H1 (cell line): ENCODE data around the gene PTPRD. TPM values are rescaled to one million over a fixed set of nuclear protein-coding genes. Genes with fewer than 3 reads are reported as not detected.

Experiments used
- CTCF ChIA-PET: fragments of 300-600 bp; sonication (Branson Sonifier 250); formaldehyde crosslinking; loops from one replicate; lab custom pipeline; 2021; ENCODE audit not compliant: partially characterized antibody; lab: Charles Lee
- POLR2A ChIA-PET: fragments of 300-600 bp; sonication (Branson Sonifier 250); formaldehyde crosslinking; loops from one replicate; lab custom pipeline; 2021; ENCODE audit warnings: inconsistent platforms; ENCODE audit not compliant: partially characterized antibody; lab: Charles Lee
- DNase-seq, 2 experiments: peaks; one replicate each; pipeline versions ENCODE4 v3.0.0 to v3.0.0-alpha.2; 2010 to 2022; ENCODE audit warnings: low spot score in 2 of 2, low read depth in 1 of 2, mixed read lengths in 1 of 2
- FAIRE-seq: peaks from 2 replicates; lab custom pipeline; 2011; peaks lifted over from hg19 to GRCh38; lab: Jason Lieb, UNC
- H2AFZ ChIP-seq: 2 replicates; pipeline ENCODE4 v1.8.1; 2012; ENCODE audit warnings: low read length, inconsistent platforms
- H2AK5ac ChIP-seq: 2 replicates; pipeline ENCODE4 v1.6.1; 2013; ENCODE audit warnings: low read depth, low read length
- H2BK120ac ChIP-seq: replicated peaks from 2 replicates; pipeline ENCODE3; 2013; ENCODE audit warnings: low read depth, low read length, inconsistent platforms
- H2BK12ac ChIP-seq: 2 replicates; pipeline ENCODE4 v1.6.1; 2013; ENCODE audit warnings: low read depth, low read length
- H2BK15ac ChIP-seq: 2 replicates; pipeline ENCODE4 v1.6.1; 2013; ENCODE audit warnings: low read length
- H2BK20ac ChIP-seq: 2 replicates; pipeline ENCODE4 v1.6.1; 2013; ENCODE audit warnings: low read length
- H2BK5ac ChIP-seq: 2 replicates; pipeline ENCODE4 v1.6.1; 2013; ENCODE audit warnings: low read depth, low read length
- H3K14ac ChIP-seq: 2 replicates; pipeline ENCODE4 v1.6.1; 2013; ENCODE audit warnings: inconsistent platforms; ENCODE audit not compliant: insufficient read length
- H3K18ac ChIP-seq: 2 replicates; pipeline ENCODE4 v1.6.1; 2013; ENCODE audit warnings: low read length; ENCODE audit errors: extremely low read depth
- H3K23ac ChIP-seq: 2 replicates; pipeline ENCODE4 v1.6.1; 2013; ENCODE audit warnings: inconsistent platforms; ENCODE audit not compliant: insufficient read length
- H3K23me2 ChIP-seq: 2 replicates; pipeline ENCODE4 v1.6.1; 2013; ENCODE audit warnings: low read depth, low read length
- H3K27ac ChIP-seq: 2 replicates; pipeline ENCODE4 v1.6.1; 2011; ENCODE audit warnings: low read depth, low read length, inconsistent platforms
- H3K27me3 ChIP-seq, 4 experiments: replicated peaks in 1 of 4; 1 replicate in 1 of 4; 2 replicates in 3 of 4; pipeline versions ENCODE4 v1.6.1 to v1.8.1; 2011 to 2013; ENCODE audit warnings: low read length in 3 of 4, mild to moderate bottlenecking in 3 of 4, inconsistent platforms in 2 of 4, mixed read lengths in 2 of 4, moderate library complexity in 1 of 4; ENCODE audit not compliant: control insufficient read depth in 3 of 4, insufficient read depth in 3 of 4; ENCODE audit errors: extremely low read depth in 1 of 4
- H3K36me3 ChIP-seq, 4 experiments: 2 replicates each; pipeline versions ENCODE4 v1.6.1 to v1.8.1; 2011 to 2013; ENCODE audit warnings: mild to moderate bottlenecking in 4 of 4, low read length in 3 of 4, moderate library complexity in 2 of 4, control low read depth in 1 of 4, inconsistent platforms in 1 of 4; ENCODE audit not compliant: insufficient read depth in 4 of 4, control insufficient read depth in 2 of 4
- H3K4ac ChIP-seq: replicated peaks from 2 replicates; pipeline ENCODE3; 2013; ENCODE audit warnings: low read length, low read depth, mixed read lengths, inconsistent platforms; ENCODE audit not compliant: insufficient read length
- H3K4me1 ChIP-seq, 4 experiments: replicated peaks in 1 of 4; 1 replicate in 1 of 4; 2 replicates in 3 of 4; pipeline versions ENCODE4 v1.6.1 to v1.8.1; 2011 to 2013; ENCODE audit warnings: low read length in 3 of 4, inconsistent platforms in 2 of 4, mixed read lengths in 1 of 4; ENCODE audit not compliant: insufficient read depth in 4 of 4, control insufficient read depth in 3 of 4
- H3K4me2 ChIP-seq, 2 experiments: 2 replicates each; pipeline versions ENCODE4 v1.6.1 to v1.8.1; 2011 to 2013; ENCODE audit warnings: low read depth in 2 of 2, low read length in 2 of 2, control low read depth in 1 of 2, inconsistent platforms in 1 of 2, mild to moderate bottlenecking in 1 of 2; ENCODE audit not compliant: insufficient read depth in 1 of 2
- H3K4me3 ChIP-seq, 4 experiments: fragments of 200-600, 300-600 bp in 1 of 4; sonication (generic), shearing (Covaris generic), sonication (Bioruptor Twin) in 1 of 4; 2 replicates each; pipeline versions ENCODE4 v1.5.1 to v1.8.1; 2011 to 2016; ENCODE audit warnings: low read length in 4 of 4, low read depth in 3 of 4, control low read depth in 2 of 4, inconsistent platforms in 2 of 4, mild to moderate bottlenecking in 2 of 4, mixed read lengths in 1 of 4, moderate library complexity in 1 of 4; ENCODE audit not compliant: insufficient read depth in 2 of 4; ENCODE audit errors: extremely low read depth in 1 of 4
- H3K56ac ChIP-seq: replicated peaks from 2 replicates; pipeline ENCODE3; 2013; ENCODE audit warnings: low read depth, mild to moderate bottlenecking, mixed read lengths, low read length, inconsistent platforms; ENCODE audit not compliant: insufficient read length
- H3K79me1 ChIP-seq: 2 replicates; pipeline ENCODE4 v1.6.1; 2013; ENCODE audit warnings: low read depth, low read length, control low read depth
- H3K79me2 ChIP-seq, 2 experiments: 2 replicates each; pipeline versions ENCODE4 v1.6.1 to v1.8.1; 2012 to 2013; ENCODE audit warnings: low read length in 2 of 2, mild to moderate bottlenecking in 2 of 2, inconsistent platforms in 1 of 2; ENCODE audit not compliant: insufficient read depth in 2 of 2, control insufficient read depth in 1 of 2
- H3K9ac ChIP-seq, 4 experiments: replicated peaks in 1 of 4; 1 replicate in 1 of 4; 2 replicates in 3 of 4; pipeline versions ENCODE4 v1.6.1 to v1.8.1; 2011 to 2013; ENCODE audit warnings: low read depth in 3 of 4, low read length in 3 of 4, control low read depth in 2 of 4, mild to moderate bottlenecking in 2 of 4, moderate library complexity in 2 of 4, inconsistent platforms in 1 of 4; ENCODE audit errors: extremely low read depth in 1 of 4
- H3K9me3 ChIP-seq, 2 experiments: 2 replicates each; pipeline versions ENCODE4 v1.6.1 to v1.8.1; 2012 to 2013; ENCODE audit warnings: mild to moderate bottlenecking in 2 of 2, moderate library complexity in 2 of 2, control low read depth in 1 of 2, inconsistent platforms in 1 of 2, low read depth in 1 of 2, low read length in 1 of 2, mixed read lengths in 1 of 2; ENCODE audit not compliant: insufficient read depth in 2 of 2
- H4K20me1 ChIP-seq, 2 experiments: replicated peaks in 1 of 2; 2 replicates each; pipeline versions ENCODE3 to v1.8.1; 2011 to 2013; ENCODE audit warnings: inconsistent platforms in 2 of 2, low read length in 2 of 2, mild to moderate bottlenecking in 1 of 2; ENCODE audit not compliant: insufficient read depth in 2 of 2, control insufficient read depth in 1 of 2
- H4K5ac ChIP-seq: 2 replicates; pipeline ENCODE4 v1.6.1; 2013; ENCODE audit warnings: low read length, low read depth, mixed read lengths, inconsistent platforms; ENCODE audit not compliant: insufficient read length
- H4K8ac ChIP-seq: 2 replicates; pipeline ENCODE4 v1.8.0; 2013; ENCODE audit warnings: mild to moderate bottlenecking, moderate library complexity, low read length, inconsistent platforms; ENCODE audit not compliant: insufficient read depth; ENCODE audit errors: extremely low read depth
- H4K91ac ChIP-seq: replicated peaks from 2 replicates; pipeline ENCODE3; 2013; ENCODE audit warnings: low read length, mixed read lengths, inconsistent platforms; ENCODE audit not compliant: insufficient read length
- BRCA1 ChIP-seq: IDR thresholded peaks from 2 replicates; pipeline ENCODE4 v1.6.1; 2012; ENCODE audit warnings: low read depth, low read length, improper control_type of control experiment
- CEBPB ChIP-seq: IDR thresholded peaks from 2 replicates; pipeline ENCODE4 v1.6.1; 2012; ENCODE audit warnings: low read depth, low read length
- CTBP2 ChIP-seq: IDR thresholded peaks from 2 replicates; pipeline ENCODE4 v1.7.0; 2011; ENCODE audit warnings: borderline replicate concordance, mild to moderate bottlenecking, moderate library complexity, mixed read lengths, low read length; ENCODE audit not compliant: insufficient read depth, insufficient read length
- JUN ChIP-seq: IDR thresholded peaks from 2 replicates; pipeline ENCODE4 v1.6.1; 2011; ENCODE audit warnings: low read depth, mild to moderate bottlenecking, improper control_type of control experiment, low read length
- KDM4A ChIP-seq: IDR thresholded peaks from one replicate; pipeline ENCODE4 v1.7.1; 2012; ENCODE audit warnings: low read depth, mild to moderate bottlenecking, moderate library complexity, low read length, inconsistent platforms; ENCODE audit not compliant: severe bottlenecking
- NANOG ChIP-seq: IDR thresholded peaks from 2 replicates; pipeline ENCODE4 v1.6.1; 2011; ENCODE audit warnings: low read length, low read depth, mild to moderate bottlenecking, inconsistent platforms; ENCODE audit not compliant: insufficient read depth, poor library complexity, severe bottlenecking
- PHF8 ChIP-seq: fragments of 200-600 bp; sonication (generic); conservative IDR thresholded peaks from 2 replicates; pipeline ENCODE4 v1.7.1; 2012; ENCODE audit warnings: low read depth, mild to moderate bottlenecking, inconsistent platforms, low read length, moderate library complexity
- SAP30 ChIP-seq: fragments of 300-600 bp; sonication (generic); IDR thresholded peaks from 2 replicates; pipeline ENCODE4 v1.7.1; 2012; ENCODE audit warnings: low read length, moderate library complexity, mild to moderate bottlenecking, inconsistent platforms; ENCODE audit not compliant: insufficient read depth, insufficient replicate concordance
- WGBS, 2 experiments: shearing (Covaris generic) in 1 of 2; methylation state at CpG; one replicate each; pipeline versions ENCODE4 v1.1.6 to v1.1.7; 2013 to 2015; ENCODE audit warnings: low lambda C conversion rate in 2 of 2, mixed read lengths in 2 of 2, inconsistent platforms in 1 of 2, low coverage in 1 of 2, missing lambda C conversion rate in 1 of 2; ENCODE audit not compliant: insufficient replicate concordance in 2 of 2, insufficient coverage in 1 of 2, insufficient read length in 1 of 2; ENCODE audit errors: extremely low coverage in 1 of 2, missing lambda C conversion rate in 1 of 2; 5-methylcytosine and 5-hydroxymethylcytosine counted together
- polyA plus RNA-seq, 7 experiments: library from polyadenylated mRNA; depleted of rRNA in 3 of 7; stranded (reverse) in 5 of 7; unstranded in 2 of 7; fragments of >200 nt in 5 of 7; fragments of 200-250 nt in 2 of 7; gene quantifications; 1 replicate in 5 of 7; 2 replicates in 1 of 7; 4 replicates in 1 of 7; pipeline versions ENCODE4 v1.2.1 to v1.2.3, GENCODE V29; 2011 to 2013; ENCODE audit warnings: missing spikeins in 2 of 7, mixed read lengths in 2 of 7
- total RNA-seq: library from RNA; stranded (reverse); fragmentation: NEBNext Ultra II Directional; extraction: Animal tissue kit (Norgen Biotek cat#: 25700); gene quantifications from 2 replicates; pipeline ENCODE4 v1.2.1, GENCODE V29; 2021
- TF ChIP-seq, protein P1 (sequence below): IDR thresholded peaks from 2 replicates; pipeline ENCODE4 v1.6.1; 2012; ENCODE audit warnings: inconsistent platforms
- TF ChIP-seq, protein P2 (sequence below): IDR thresholded peaks from 2 replicates; pipeline ENCODE4 v1.6.1; 2012; ENCODE audit warnings: low read length, inconsistent platforms

PTPRD gene
- total and polyA plus RNA-seq, 2 of the 8 experiments (the other 6 are each of a cell fraction or from before 2014, with no cell fraction given) = 17.2 to 77.0 TPM

DNA sequence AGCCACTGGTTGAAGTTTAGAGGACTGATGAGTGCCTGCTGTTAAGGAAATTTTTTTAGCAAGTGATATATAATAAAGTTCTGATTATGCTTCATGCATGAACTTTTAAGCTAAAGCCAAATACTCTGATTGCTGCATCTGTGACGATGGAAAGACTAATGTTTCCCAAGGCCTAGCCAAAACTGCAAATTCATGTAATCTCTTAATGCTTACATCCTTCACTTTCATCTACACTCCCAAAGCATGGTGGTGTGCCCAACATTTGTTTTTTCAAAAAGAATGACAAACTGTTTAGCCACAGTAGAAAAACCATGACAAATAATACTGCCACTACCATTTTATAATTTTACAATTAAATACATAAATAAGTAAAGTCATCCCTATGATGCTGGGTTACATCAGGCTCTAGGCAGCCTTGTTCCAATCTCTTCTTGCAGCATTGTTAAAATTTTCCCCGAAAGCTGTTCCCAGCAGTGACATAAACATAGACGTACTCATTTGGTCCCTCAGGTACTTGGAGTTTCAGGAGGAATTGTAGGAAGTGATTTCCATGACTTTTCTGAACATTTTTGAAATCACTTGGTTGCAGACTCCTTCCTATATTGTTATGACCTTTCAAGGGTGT lies 2187.9 kb downstream of the PTPRD start:
- DNase-seq (no peak), FAIRE-seq (no peak)
- no peaks in the 10 kb centered on the region for H4K20me1 ChIP-seq
- H3K9ac ChIP-seq = no peak overlapping the region
- ChIA-PET CTCF (interaction anchor here (0.6 kb wide), 1 partner anchor 10 kb away, joined by 3 read pairs; no protein-coding TSS in a partner anchor), POLR2A (no interaction called here)
- no peak overlapping the region for H2BK120ac ChIP-seq
- H4K91ac ChIP-seq = no peak overlapping the region
- no peaks in the 10 kb centered on the region for H3K27me3 ChIP-seq
- H3K79me1 ChIP-seq = no peaks in the 10 kb centered on the region
- H4K5ac ChIP-seq = no peak overlapping the region
- H2AFZ ChIP-seq = no peak overlapping the region
- no peak overlapping the region for H2BK12ac ChIP-seq
- H4K8ac ChIP-seq = no peak overlapping the region
- no peak overlapping the region for H2BK20ac ChIP-seq
- H3K4ac ChIP-seq = no peak overlapping the region
- no peak overlapping the region for H2AK5ac ChIP-seq
- H3K9me3 ChIP-seq = no peaks in the 10 kb centered on the region
- H3K23ac ChIP-seq = no peak overlapping the region
- H3K18ac ChIP-seq = no peak overlapping the region
- no peak overlapping the region for H2BK15ac ChIP-seq
- no peak overlapping the region for H3K4me2 ChIP-seq
- no peak overlapping the region for H3K14ac ChIP-seq
- no peak overlapping the region for H3K27ac ChIP-seq
- 96% methylated on average over 3 of the region's 3 CpGs; no CpG with 5 or more reads in 1 of the 2 experiments for WGBS, 2 experiments
- H3K79me2 ChIP-seq = no peaks in the 10 kb centered on the region
- peaks cover 0 to 2% (median 0%) of the 10 kb centered on the region in 4 experiments; a peak in 2 of 7 replicates for H3K4me1 ChIP-seq
- no peaks in the 10 kb centered on the region for H3K23me2 ChIP-seq
- H3K4me3 ChIP-seq = no peak overlapping the region
- H3K56ac ChIP-seq = no peak overlapping the region
- H3K36me3 ChIP-seq = no peaks in the 10 kb centered on the region; a peak in 1 of 8 replicates
- H2BK5ac ChIP-seq = no peak overlapping the region
- TF ChIP-seq NANOG (no peak), SAP30 (no peak), JUN (no peak), KDM4A (no peak), PHF8 (no peak), CTBP2 (no peak), CEBPB (no peak), BRCA1 (no peak)
- TF ChIP-seq, protein P1, sequence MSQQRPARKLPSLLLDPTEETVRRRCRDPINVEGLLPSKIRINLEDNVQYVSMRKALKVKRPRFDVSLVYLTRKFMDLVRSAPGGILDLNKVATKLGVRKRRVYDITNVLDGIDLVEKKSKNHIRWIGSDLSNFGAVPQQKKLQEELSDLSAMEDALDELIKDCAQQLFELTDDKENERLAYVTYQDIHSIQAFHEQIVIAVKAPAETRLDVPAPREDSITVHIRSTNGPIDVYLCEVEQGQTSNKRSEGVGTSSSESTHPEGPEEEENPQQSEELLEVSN = no peak
- TF ChIP-seq, protein P2, sequence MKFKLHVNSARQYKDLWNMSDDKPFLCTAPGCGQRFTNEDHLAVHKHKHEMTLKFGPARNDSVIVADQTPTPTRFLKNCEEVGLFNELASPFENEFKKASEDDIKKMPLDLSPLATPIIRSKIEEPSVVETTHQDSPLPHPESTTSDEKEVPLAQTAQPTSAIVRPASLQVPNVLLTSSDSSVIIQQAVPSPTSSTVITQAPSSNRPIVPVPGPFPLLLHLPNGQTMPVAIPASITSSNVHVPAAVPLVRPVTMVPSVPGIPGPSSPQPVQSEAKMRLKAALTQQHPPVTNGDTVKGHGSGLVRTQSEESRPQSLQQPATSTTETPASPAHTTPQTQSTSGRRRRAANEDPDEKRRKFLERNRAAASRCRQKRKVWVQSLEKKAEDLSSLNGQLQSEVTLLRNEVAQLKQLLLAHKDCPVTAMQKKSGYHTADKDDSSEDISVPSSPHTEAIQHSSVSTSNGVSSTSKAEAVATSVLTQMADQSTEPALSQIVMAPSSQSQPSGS = no peak
